BE2C (cell line): Measurements from ENCODE around the gene CYSTM1.

Source experiments
- DNase-seq: peaks from one replicate; pipeline ENCODE4 v3.0.0-alpha.2; 2020
- H3K27me3 ChIP-seq: fragments of 250-450 bp; sonication (Bioruptor Pico); 2 replicates; pipeline ENCODE4 v1.5.1; 2020; ENCODE audit warnings: mild to moderate bottlenecking
- H3K36me3 ChIP-seq: fragments of 250-450 bp; sonication (Bioruptor Pico); 2 replicates; pipeline ENCODE4 v1.5.1; 2020; ENCODE audit warnings: mild to moderate bottlenecking
- H3K4me1 ChIP-seq: fragments of 250-450 bp; sonication (Bioruptor Pico); 2 replicates; pipeline ENCODE4 v1.5.1; 2020
- H3K4me3 ChIP-seq: 2 replicates; pipeline ENCODE4 v1.5.1; 2011; ENCODE audit warnings: low read depth, low read length
- H3K9me3 ChIP-seq: fragments of 250-450 bp; sonication (Bioruptor Pico); 2 replicates; pipeline ENCODE4 v1.5.1; 2020
- TF ChIP-seq, protein P1 (sequence below): IDR thresholded peaks from 2 replicates; pipeline ENCODE4 v1.5.1; 2012; ENCODE audit warnings: mild to moderate bottlenecking, low read depth, low read length

The CYSTM1 gene

DNA sequence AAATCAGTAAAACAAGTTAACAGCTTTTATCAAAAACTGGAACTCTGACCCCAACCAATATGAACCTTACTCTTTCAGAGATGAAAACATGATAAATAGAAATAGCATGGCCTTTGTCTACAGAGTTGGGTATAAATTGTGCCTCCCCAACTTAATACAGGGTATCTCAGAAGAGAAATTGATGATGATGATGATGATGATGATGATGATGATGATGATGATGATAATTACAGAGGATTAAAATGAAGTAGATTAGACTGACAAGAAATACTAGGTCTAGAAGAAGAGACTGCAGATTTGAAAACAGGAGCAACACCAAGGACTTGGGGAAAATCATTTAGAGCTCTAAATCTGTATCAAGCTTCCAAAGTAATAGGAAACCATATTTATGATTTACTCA is 100.8 kb downstream of the CYSTM1 start:
- Histone ChIP-seq H3K27me3 (no peaks in the 10 kb centered on the region), H3K4me1 (no peaks in the 10 kb centered on the region), H3K4me3 (no peak overlapping the region), H3K9me3 (no peaks in the 10 kb centered on the region), H3K36me3 (peaks cover 5% of the 10 kb centered on the region; the same call in 1 of the 2 replicates)
- DNase-seq = no peak
- TF ChIP-seq, protein P1, sequence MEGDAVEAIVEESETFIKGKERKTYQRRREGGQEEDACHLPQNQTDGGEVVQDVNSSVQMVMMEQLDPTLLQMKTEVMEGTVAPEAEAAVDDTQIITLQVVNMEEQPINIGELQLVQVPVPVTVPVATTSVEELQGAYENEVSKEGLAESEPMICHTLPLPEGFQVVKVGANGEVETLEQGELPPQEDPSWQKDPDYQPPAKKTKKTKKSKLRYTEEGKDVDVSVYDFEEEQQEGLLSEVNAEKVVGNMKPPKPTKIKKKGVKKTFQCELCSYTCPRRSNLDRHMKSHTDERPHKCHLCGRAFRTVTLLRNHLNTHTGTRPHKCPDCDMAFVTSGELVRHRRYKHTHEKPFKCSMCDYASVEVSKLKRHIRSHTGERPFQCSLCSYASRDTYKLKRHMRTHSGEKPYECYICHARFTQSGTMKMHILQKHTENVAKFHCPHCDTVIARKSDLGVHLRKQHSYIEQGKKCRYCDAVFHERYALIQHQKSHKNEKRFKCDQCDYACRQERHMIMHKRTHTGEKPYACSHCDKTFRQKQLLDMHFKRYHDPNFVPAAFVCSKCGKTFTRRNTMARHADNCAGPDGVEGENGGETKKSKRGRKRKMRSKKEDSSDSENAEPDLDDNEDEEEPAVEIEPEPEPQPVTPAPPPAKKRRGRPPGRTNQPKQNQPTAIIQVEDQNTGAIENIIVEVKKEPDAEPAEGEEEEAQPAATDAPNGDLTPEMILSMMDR = no peak

- Histone ChIP-seq H3K9me3 (no peaks in the 10 kb centered on the region), H3K4me3 (no peak overlapping the region), H3K27me3 (no peaks in the 10 kb centered on the region), H3K4me1 (no peaks in the 10 kb centered on the region), H3K36me3 (peaks cover 10% of the 10 kb centered on the region; the same call in 1 of the 2 replicates)
- TF ChIP-seq, protein P1 = no peak
- no peak for DNase-seq
Measured at GRCh38 chr5:140282266-140282665, 107.3 kb downstream of the CYSTM1 start.

- no peak for DNase-seq
- H3K4me3 ChIP-seq = no peak overlapping the region
- H3K27me3 ChIP-seq = no peaks in the 10 kb centered on the region
- H3K9me3 ChIP-seq = no peaks in the 10 kb centered on the region
- H3K36me3 ChIP-seq = peaks cover 7% of the 10 kb centered on the region; the same call in 1 of the 2 replicates
- TF ChIP-seq, protein P1 = no peak
- no peaks in the 10 kb centered on the region for H3K4me1 ChIP-seq
Measured at GRCh38 chr5:140284013-140284412, 109.0 kb downstream of the CYSTM1 start.

DNA sequence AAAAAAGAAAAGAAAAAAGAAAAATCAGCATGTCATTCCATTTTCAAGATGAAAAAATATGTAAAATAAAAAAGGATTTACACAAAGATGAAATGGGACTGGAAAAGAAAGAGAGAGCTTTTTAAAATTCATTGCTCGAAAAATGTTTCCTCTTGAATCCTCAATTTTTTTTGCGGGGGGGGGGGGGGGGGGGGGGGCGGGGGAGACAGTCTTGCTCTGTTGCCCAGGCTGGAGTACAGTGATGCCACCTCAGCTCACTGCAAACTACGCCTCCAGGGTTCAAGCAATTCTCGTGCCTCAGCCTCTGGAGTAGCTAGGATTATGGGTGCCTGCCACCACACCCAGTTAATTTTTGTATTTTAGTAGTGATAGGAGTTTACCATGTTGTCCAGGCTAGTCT is 111.4 kb downstream of the CYSTM1 start:
- no peak overlapping the region for H3K4me3 ChIP-seq
- no peaks in the 10 kb centered on the region for H3K9me3 ChIP-seq
- no peaks in the 10 kb centered on the region for H3K4me1 ChIP-seq
- no peak for DNase-seq
- TF ChIP-seq, protein P1 = no peak
- H3K36me3 ChIP-seq = peaks cover under 1% of the 10 kb centered on the region; the same call in 1 of the 2 replicates
- no peaks in the 10 kb centered on the region for H3K27me3 ChIP-seq

DNA sequence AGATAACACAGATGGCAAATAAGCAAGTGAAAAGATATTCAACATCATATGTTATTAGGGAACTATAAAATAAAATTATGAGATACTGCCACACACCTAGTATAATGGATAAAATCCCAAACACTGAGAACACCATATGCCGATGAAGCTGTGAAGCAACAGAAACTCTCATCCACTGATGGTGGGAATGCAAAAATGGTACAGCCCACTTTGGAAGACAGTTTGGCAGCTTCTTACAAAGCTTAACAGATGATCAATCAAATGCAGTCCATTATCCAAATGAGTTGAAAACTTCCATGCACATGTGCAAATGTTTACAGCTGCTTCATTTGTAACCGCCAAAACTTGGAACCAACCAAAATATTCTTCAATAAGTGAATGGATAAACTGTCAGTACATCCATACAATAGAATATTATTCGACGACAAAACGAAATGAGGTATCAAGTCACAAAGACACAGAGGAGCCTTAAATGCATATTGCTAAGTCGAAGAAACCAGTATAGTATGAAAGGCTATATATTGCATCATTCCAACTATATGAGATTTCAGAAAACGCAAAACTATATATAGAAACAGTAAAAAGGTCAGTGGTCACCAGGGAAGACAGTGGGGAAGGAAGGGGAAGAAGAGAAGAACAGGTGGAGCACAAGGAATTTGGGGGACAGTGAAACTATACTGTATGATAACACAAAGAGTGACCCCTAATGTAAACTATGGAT is 113.0 kb downstream of the CYSTM1 start:
- Histone ChIP-seq H3K4me1 (no peaks in the 10 kb centered on the region; the same call in 1 of the 2 replicates), H3K4me3 (no peak overlapping the region), H3K9me3 (no peaks in the 10 kb centered on the region), H3K36me3 (no peaks in the 10 kb centered on the region), H3K27me3 (no peaks in the 10 kb centered on the region)
- TF ChIP-seq, protein P1 = no peak
- no peak for DNase-seq
